ENCODE measurements around the gene ATP9A. TPM values are rescaled to one million over a fixed set of nuclear protein-coding genes. Genes with fewer than 3 reads are reported as not detected.

The ATP9A gene
- polyA plus RNA-seq, 1 donor (not counting 4 experiments of a cell fraction or from before 2014, with no cell fraction given): 5.8 TPM

DNA sequence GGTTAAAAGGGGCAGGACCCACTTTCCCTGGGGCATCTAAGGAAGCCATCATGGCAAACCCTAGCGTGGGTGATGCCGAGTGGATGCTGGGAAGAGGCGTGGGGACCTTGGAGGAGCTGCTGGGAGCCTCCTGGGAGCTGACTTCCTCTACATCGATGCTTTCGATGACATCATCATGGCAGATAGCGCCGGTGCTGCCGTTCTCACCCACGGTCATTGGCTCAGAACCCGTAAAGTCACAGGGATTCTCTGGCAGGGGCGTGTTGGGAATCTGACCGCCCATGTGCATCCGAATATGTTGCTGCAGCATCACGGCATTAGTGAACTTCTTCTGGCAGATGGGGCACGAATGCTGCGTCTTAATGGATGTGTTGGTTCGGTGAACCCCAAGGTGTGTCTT, 22.1 kb upstream of the ATP9A start:
- no peak for FAIRE-seq
- Histone ChIP-seq H3K4me3 (ENCODE audit: control insufficient read depth in 2 of 3, extremely low read depth in 1 of 3, insufficient read depth in 2 of 3, low read depth in 1 of 3, low read length in 3 of 3) (no peak overlapping the region), H2AFZ (ENCODE audit: control insufficient read depth, low read length) (no peak overlapping the region), H3K79me2 (ENCODE audit: control insufficient read depth, insufficient read depth, low read length) (no peaks in the 10 kb centered on the region), H3K27me3 (ENCODE audit: control insufficient read depth, extremely low read depth, insufficient read depth, low read length) (no peaks in the 10 kb centered on the region), H3K36me3 (ENCODE audit: control insufficient read depth in 2 of 2, extremely low read depth in 1 of 2, insufficient read depth in 2 of 2, low read length in 2 of 2) (no peaks in the 10 kb centered on the region), H3K27ac (ENCODE audit: control insufficient read depth, insufficient read depth, low read length) (no peak overlapping the region), H3K4me2 (ENCODE audit: control insufficient read depth, extremely low read depth, insufficient read depth, low read depth, low read length) (no peak overlapping the region), H3K9ac (ENCODE audit: control insufficient read depth, extremely low read depth, insufficient read depth, low read length) (no peak overlapping the region), H3K4me1 (ENCODE audit: control insufficient read depth, extremely low read depth, insufficient read depth, low read length) (no peaks in the 10 kb centered on the region), H4K20me1 (ENCODE audit: control insufficient read depth, extremely low read depth, insufficient read depth, low read length) (no peaks in the 10 kb centered on the region), H3K9me3 (ENCODE audit: control insufficient read depth, low read depth, low read length) (no peaks in the 10 kb centered on the region), H3K9me1 (ENCODE audit: control insufficient read depth, extremely low read depth, insufficient read depth, low read length) (no peaks in the 10 kb centered on the region)
- TF ChIP-seq, protein P1, sequence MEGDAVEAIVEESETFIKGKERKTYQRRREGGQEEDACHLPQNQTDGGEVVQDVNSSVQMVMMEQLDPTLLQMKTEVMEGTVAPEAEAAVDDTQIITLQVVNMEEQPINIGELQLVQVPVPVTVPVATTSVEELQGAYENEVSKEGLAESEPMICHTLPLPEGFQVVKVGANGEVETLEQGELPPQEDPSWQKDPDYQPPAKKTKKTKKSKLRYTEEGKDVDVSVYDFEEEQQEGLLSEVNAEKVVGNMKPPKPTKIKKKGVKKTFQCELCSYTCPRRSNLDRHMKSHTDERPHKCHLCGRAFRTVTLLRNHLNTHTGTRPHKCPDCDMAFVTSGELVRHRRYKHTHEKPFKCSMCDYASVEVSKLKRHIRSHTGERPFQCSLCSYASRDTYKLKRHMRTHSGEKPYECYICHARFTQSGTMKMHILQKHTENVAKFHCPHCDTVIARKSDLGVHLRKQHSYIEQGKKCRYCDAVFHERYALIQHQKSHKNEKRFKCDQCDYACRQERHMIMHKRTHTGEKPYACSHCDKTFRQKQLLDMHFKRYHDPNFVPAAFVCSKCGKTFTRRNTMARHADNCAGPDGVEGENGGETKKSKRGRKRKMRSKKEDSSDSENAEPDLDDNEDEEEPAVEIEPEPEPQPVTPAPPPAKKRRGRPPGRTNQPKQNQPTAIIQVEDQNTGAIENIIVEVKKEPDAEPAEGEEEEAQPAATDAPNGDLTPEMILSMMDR (optimal IDR thresholded peaks at IDR 0.05 in 1 of 3, IDR thresholded peaks at IDR 0.05 in 1 of 3, conservative IDR thresholded peaks at IDR 0.05 in 1 of 3; ENCODE audit: extremely low read depth in 1 of 3, insufficient read depth in 2 of 3, low read length in 3 of 3): no peak
- TF ChIP-seq EZH2 (IDR thresholded peaks at IDR 0.05; ENCODE audit: low read length): no peak
- DNase-seq (ENCODE audit: low read depth, low spot score): no peak
- dilution Hi-C loops (cut with MboI; ENCODE audit: extremely low pct_ligation_motif_present, low sequenced_read_pairs): no loop called here

DNA sequence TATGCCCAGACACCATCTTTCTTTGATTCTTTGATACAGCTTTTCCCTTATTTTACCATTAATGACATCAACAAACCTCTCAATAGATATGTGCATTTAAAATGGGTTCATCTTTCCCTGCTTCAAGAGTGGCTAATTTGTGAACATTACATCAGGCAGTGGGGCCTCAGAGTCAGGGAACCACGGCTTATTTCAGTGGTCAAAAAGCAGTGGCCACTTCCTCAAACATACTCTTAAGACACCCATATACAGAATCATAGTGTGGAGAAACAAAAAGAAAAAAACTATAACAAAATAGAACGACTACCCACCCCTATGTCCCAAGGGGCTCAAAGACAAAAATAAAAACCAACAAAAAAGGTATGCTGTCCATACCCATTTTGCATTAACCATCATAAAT, 21.2 kb upstream of the ATP9A start:
- Histone ChIP-seq H3K4me3 (ENCODE audit: control insufficient read depth in 2 of 3, extremely low read depth in 1 of 3, insufficient read depth in 2 of 3, low read depth in 1 of 3, low read length in 3 of 3) (no peak overlapping the region), H3K4me2 (ENCODE audit: control insufficient read depth, extremely low read depth, insufficient read depth, low read depth, low read length) (no peak overlapping the region), H3K9me3 (ENCODE audit: control insufficient read depth, low read depth, low read length) (no peaks in the 10 kb centered on the region), H3K79me2 (ENCODE audit: control insufficient read depth, insufficient read depth, low read length) (no peaks in the 10 kb centered on the region), H3K27ac (ENCODE audit: control insufficient read depth, insufficient read depth, low read length) (no peak overlapping the region), H2AFZ (ENCODE audit: control insufficient read depth, low read length) (no peak overlapping the region), H4K20me1 (ENCODE audit: control insufficient read depth, extremely low read depth, insufficient read depth, low read length) (no peaks in the 10 kb centered on the region), H3K36me3 (ENCODE audit: control insufficient read depth in 2 of 2, extremely low read depth in 1 of 2, insufficient read depth in 2 of 2, low read length in 2 of 2) (no peaks in the 10 kb centered on the region), H3K27me3 (ENCODE audit: control insufficient read depth, extremely low read depth, insufficient read depth, low read length) (no peaks in the 10 kb centered on the region), H3K4me1 (ENCODE audit: control insufficient read depth, extremely low read depth, insufficient read depth, low read length) (no peaks in the 10 kb centered on the region), H3K9me1 (ENCODE audit: control insufficient read depth, extremely low read depth, insufficient read depth, low read length) (no peaks in the 10 kb centered on the region), H3K9ac (ENCODE audit: control insufficient read depth, extremely low read depth, insufficient read depth, low read length) (no peak overlapping the region)
- DNase-seq (ENCODE audit: low read depth, low spot score): no peak
- FAIRE-seq: no peak
- no peak for TF ChIP-seq EZH2 (IDR thresholded peaks at IDR 0.05; ENCODE audit: low read length)
- TF ChIP-seq, protein P1 (optimal IDR thresholded peaks at IDR 0.05 in 1 of 3, IDR thresholded peaks at IDR 0.05 in 1 of 3, conservative IDR thresholded peaks at IDR 0.05 in 1 of 3; ENCODE audit: extremely low read depth in 1 of 3, insufficient read depth in 2 of 3, low read length in 3 of 3): no peak
- dilution Hi-C loops (cut with MboI; ENCODE audit: extremely low pct_ligation_motif_present, low sequenced_read_pairs): no loop called here
